SH-SY5Y (cell line): Measurements from ENCODE around the gene GORASP1.

ENCODE experiments used
- GATA2 ChIP-seq: IDR thresholded peaks from 2 replicates; pipeline ENCODE4 v1.6.1; 2011; ENCODE audit warnings: mild to moderate bottlenecking, low read depth, low read length
- GATA3 ChIP-seq: IDR thresholded peaks from 2 replicates; pipeline ENCODE4 v1.6.1; 2011; ENCODE audit warnings: low read depth, mild to moderate bottlenecking, low read length, moderate library complexity

- TF ChIP-seq GATA2 = no peak
- TF ChIP-seq GATA3 = no peak
Measured at GRCh38 chr3:39106851-39107387, 508 bp downstream of the GORASP1 start.
